Ishikawa (cell line): Measurements from ENCODE around the gene FBH1.

Source experiments
- CEBPB ChIP-seq: IDR thresholded peaks from 2 replicates; pipeline ENCODE4 v1.6.1; 2012
- CREB1 ChIP-seq: IDR thresholded peaks from 2 replicates; pipeline ENCODE4 v1.6.1; 2012; ENCODE audit warnings: low read depth
- EGR1 ChIP-seq: IDR thresholded peaks from 2 replicates; pipeline ENCODE4 v1.6.1; 2012
- EP300 ChIP-seq: IDR thresholded peaks from 2 replicates; pipeline ENCODE4 v1.6.1; 2012; ENCODE audit warnings: borderline replicate concordance
- FOXM1 ChIP-seq: IDR thresholded peaks from 2 replicates; pipeline ENCODE4 v1.6.1; 2012; ENCODE audit warnings: low read depth, borderline replicate concordance
- NFIC ChIP-seq: IDR thresholded peaks from 2 replicates; pipeline ENCODE4 v1.6.1; 2012
- RAD21 ChIP-seq: IDR thresholded peaks from 2 replicates; pipeline ENCODE4 v1.6.1; 2012; ENCODE audit warnings: low read depth
- TAF1 ChIP-seq: IDR thresholded peaks from 2 replicates; pipeline ENCODE4 v1.6.1; 2012; ENCODE audit warnings: low read depth, mild to moderate bottlenecking
- TCF12 ChIP-seq: IDR thresholded peaks from 2 replicates; pipeline ENCODE4 v1.6.1; 2012; ENCODE audit warnings: low read depth
- TEAD4 ChIP-seq: IDR thresholded peaks from 2 replicates; pipeline ENCODE4 v1.6.1; 2012
- YY1 ChIP-seq: IDR thresholded peaks from 2 replicates; pipeline ENCODE4 v1.6.1; 2012; ENCODE audit warnings: low read depth
- ZBTB7A ChIP-seq: IDR thresholded peaks from 2 replicates; pipeline ENCODE4 v1.6.1; 2012; ENCODE audit warnings: low read depth
- TF ChIP-seq, protein P1 (sequence below): IDR thresholded peaks from 2 replicates; pipeline ENCODE4 v1.6.1; 2012
- TF ChIP-seq, protein P2 (sequence below): IDR thresholded peaks from 2 replicates; pipeline ENCODE4 v1.6.1; 2012
- TF ChIP-seq, protein P3 (sequence below): IDR thresholded peaks from 2 replicates; pipeline ENCODE4 v1.6.1; 2012; ENCODE audit warnings: low read depth, mild to moderate bottlenecking

The FBH1 gene

DNA sequence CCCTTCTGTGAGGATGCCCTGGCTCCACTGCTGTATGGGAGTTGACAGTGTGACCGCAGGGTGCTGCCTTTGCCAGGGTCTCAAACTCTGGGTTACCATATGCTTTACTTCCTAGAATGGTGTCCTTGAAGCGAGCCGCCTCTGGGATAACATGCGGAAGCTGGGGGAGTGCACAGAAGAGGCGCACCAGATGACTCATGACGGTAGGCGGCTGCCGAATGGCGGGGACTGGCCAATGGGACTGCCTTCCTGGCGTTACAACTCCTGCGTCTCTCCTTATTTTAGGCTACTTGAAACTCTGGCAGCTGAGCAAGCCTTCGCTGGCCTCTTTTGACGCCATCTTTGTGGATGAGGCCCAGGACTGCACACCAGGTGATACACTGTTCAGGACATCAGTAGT lies 27.3 kb downstream of the FBH1 start:
- TF ChIP-seq ZBTB7A (no peak), TEAD4 (no peak), TCF12 (no peak), YY1 (no peak), EGR1 (no peak)
- TF ChIP-seq, protein P1, sequence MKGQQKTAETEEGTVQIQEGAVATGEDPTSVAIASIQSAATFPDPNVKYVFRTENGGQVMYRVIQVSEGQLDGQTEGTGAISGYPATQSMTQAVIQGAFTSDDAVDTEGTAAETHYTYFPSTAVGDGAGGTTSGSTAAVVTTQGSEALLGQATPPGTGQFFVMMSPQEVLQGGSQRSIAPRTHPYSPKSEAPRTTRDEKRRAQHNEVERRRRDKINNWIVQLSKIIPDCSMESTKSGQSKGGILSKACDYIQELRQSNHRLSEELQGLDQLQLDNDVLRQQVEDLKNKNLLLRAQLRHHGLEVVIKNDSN, result no peak

DNA sequence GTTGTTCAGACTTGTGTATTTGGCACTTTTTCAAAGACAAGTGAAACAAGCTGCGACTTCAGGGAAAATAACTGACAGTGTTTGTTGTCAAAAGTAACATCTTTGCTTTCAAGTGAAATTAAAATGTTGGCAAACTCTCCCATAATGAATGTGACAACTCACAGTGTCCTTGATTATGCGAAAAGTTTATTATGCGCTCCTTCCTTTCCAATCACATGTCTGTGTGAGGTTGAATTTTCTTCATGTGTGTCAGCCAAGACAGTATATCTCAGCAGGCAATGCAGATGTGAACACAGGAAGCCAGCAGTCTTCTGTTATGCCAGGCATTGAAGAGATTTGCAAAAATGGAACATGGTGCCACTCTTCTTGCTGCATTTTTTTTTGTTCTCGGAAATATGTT lies 28.7 kb downstream of the FBH1 start:
- TF ChIP-seq ZBTB7A (no peak), CREB1 (no peak), TEAD4 (no peak), FOXM1 (no peak)
- TF ChIP-seq, protein P2, sequence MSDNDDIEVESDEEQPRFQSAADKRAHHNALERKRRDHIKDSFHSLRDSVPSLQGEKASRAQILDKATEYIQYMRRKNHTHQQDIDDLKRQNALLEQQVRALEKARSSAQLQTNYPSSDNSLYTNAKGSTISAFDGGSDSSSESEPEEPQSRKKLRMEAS, result no peak
- TF ChIP-seq, protein P3, sequence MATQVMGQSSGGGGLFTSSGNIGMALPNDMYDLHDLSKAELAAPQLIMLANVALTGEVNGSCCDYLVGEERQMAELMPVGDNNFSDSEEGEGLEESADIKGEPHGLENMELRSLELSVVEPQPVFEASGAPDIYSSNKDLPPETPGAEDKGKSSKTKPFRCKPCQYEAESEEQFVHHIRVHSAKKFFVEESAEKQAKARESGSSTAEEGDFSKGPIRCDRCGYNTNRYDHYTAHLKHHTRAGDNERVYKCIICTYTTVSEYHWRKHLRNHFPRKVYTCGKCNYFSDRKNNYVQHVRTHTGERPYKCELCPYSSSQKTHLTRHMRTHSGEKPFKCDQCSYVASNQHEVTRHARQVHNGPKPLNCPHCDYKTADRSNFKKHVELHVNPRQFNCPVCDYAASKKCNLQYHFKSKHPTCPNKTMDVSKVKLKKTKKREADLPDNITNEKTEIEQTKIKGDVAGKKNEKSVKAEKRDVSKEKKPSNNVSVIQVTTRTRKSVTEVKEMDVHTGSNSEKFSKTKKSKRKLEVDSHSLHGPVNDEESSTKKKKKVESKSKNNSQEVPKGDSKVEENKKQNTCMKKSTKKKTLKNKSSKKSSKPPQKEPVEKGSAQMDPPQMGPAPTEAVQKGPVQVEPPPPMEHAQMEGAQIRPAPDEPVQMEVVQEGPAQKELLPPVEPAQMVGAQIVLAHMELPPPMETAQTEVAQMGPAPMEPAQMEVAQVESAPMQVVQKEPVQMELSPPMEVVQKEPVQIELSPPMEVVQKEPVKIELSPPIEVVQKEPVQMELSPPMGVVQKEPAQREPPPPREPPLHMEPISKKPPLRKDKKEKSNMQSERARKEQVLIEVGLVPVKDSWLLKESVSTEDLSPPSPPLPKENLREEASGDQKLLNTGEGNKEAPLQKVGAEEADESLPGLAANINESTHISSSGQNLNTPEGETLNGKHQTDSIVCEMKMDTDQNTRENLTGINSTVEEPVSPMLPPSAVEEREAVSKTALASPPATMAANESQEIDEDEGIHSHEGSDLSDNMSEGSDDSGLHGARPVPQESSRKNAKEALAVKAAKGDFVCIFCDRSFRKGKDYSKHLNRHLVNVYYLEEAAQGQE, result no peak

DNA sequence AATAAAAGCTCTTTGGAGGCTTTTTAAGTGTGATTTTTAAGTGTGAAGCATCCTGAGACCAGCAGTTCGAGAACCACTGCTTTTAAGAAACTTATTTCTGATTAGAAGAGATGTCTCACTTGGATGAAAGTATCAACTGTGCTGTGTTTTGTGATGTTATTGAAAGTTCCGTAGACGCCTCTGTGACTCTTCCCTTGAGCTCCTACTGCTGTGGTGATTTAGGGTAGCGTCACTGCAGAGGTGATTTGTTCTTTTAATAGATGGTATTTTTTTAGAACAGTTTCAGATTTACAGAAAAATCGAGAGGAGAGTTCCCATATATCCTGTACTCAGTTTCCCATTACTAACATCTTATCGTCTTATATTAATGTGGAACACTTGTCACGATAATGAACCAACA lies 29.5 kb downstream of the FBH1 start:
- TF ChIP-seq, protein P2, result no peak
- TF ChIP-seq RAD21 (no peak), CREB1 (no peak), EP300 (no peak), CEBPB (no peak), EGR1 (no peak), NFIC (no peak), TAF1 (no peak), ZBTB7A (no peak), YY1 (no peak), FOXM1 (no peak), TCF12 (no peak), TEAD4 (no peak)
- TF ChIP-seq, protein P1, result no peak
- TF ChIP-seq, protein P3, result no peak

DNA sequence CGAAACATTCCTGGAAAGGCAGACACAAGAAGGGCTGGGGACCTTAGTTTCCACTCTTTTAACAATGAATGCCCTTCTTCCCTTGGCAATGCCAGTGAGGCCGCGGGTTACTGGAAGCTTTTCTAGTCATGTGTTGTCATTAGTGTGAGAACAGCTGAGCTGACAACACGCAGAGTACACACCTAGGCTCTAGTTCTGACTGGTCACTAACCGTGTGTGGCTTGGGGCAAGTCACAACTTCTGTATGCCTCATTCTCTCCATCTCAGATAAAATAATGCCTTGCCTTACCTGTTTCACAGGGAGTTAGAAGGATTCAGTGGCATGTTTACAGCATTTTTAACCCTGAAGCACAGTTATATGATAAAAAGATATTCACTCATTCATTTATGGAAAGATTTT lies 31.7 kb downstream of the FBH1 start:
- TF ChIP-seq EGR1 (no peak), YY1 (no peak), CEBPB (no peak), RAD21 (no peak), CREB1 (no peak), TEAD4 (no peak), TCF12 (no peak)
- TF ChIP-seq, protein P3, result no peak

DNA sequence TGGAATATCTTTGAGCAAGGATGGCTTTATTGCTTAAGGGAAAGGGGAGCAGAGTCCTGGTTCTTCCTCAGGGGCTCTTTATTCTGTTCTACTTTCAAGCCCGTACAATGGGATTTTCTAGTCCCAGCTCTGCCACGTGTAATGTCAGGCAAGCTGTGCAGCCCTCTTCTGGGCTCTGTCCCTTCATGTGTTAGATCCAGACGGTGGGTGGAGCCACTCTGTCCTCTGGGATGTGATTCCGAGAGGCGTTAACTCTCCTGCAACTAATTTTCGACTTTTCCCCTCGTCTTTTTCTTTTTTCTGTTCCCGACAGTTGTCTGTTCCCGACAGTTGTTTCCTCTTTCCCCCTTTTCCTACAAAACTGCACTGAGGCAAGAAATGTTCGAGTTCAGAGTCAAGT lies 34.8 kb downstream of the FBH1 start:
- TF ChIP-seq TAF1 (no peak), YY1 (no peak), ZBTB7A (no peak), CREB1 (no peak), FOXM1 (no peak), CEBPB (no peak), RAD21 (no peak), EP300 (no peak), EGR1 (no peak), TEAD4 (no peak), NFIC (no peak), TCF12 (no peak)
- TF ChIP-seq, protein P1, result no peak
- TF ChIP-seq, protein P3, result no peak
- TF ChIP-seq, protein P2, result no peak
